CD4-positive, alpha-beta T cell (primary cell): ENCODE results near the gene HMGN1. TPM values are rescaled to one million over a fixed set of nuclear protein-coding genes. Genes with fewer than 3 reads are reported as not detected.

ENCODE experiments used
- ATAC-seq: fragments of 200-7000 bp; cut with Tn5 transposase; one replicate; pipeline ENCODE4 v1.10.0; 2022; ENCODE audit warnings: mild to moderate bottlenecking; ENCODE audit not compliant: poor library complexity
- CTCF ChIA-PET: fragments of 350-600 bp; sonication (Branson Sonifier 250); formaldehyde crosslinking; loops from one replicate; lab custom pipeline; 2021; ENCODE audit warnings: antibody characterized with exemption, inconsistent platforms; lab: Charles Lee
- POLR2A ChIA-PET: fragments of 350-600 bp; sonication (Branson Sonifier 250); formaldehyde crosslinking; loops from one replicate; lab custom pipeline; 2021; ENCODE audit warnings: antibody characterized with exemption, inconsistent platforms; lab: Charles Lee
- DNase-seq, 14 experiments: peaks; one replicate each; pipeline ENCODE4 v3.0.0-alpha.2; 2013 to 2020; ENCODE audit warnings: mixed read lengths in 2 of 14
- H3K27ac ChIP-seq, 2 donors: one replicate each; pipeline versions ENCODE4 v1.5.1 to v1.7.0; 2013; ENCODE audit warnings: low read length in 2 of 2, low read depth in 1 of 2, mild to moderate bottlenecking in 1 of 2
- H3K27me3 ChIP-seq, 2 experiments: 1 replicate in 1 of 2; 2 replicates in 1 of 2; pipeline versions ENCODE4 v1.6.1 to v1.7.0; 2013; ENCODE audit warnings: low read length in 2 of 2, control low read depth in 1 of 2, mild to moderate bottlenecking in 1 of 2, moderate library complexity in 1 of 2; ENCODE audit not compliant: insufficient read depth in 2 of 2, control insufficient read depth in 1 of 2
- H3K36me3 ChIP-seq: one replicate; pipeline ENCODE4 v1.6.1; 2013; ENCODE audit warnings: low read length, control low read depth; ENCODE audit not compliant: insufficient read depth
- H3K4me1 ChIP-seq: one replicate; pipeline ENCODE4 v1.6.1; 2013; ENCODE audit warnings: low read length, control low read depth; ENCODE audit not compliant: insufficient read depth
- H3K4me3 ChIP-seq: one replicate; pipeline ENCODE4 v1.5.1; 2013; ENCODE audit warnings: mild to moderate bottlenecking, low read length, moderate library complexity
- H3K9me3 ChIP-seq, 2 experiments: 1 replicate in 1 of 2; 2 replicates in 1 of 2; pipeline versions ENCODE4 v1.6.1 to v1.7.0; 2013; ENCODE audit warnings: low read length in 2 of 2, mild to moderate bottlenecking in 2 of 2, control low read depth in 1 of 2, moderate library complexity in 1 of 2; ENCODE audit not compliant: control insufficient read depth in 1 of 2, insufficient read depth in 1 of 2
- H3K27ac Mint-ChIP-seq: one replicate; pipeline ENCODE4 v1.8.0; 2020; ENCODE audit warnings: mixed read lengths
- H3K27me3 Mint-ChIP-seq: one replicate; pipeline ENCODE4 v1.8.0; 2021; ENCODE audit warnings: mixed read lengths
- H3K36me3 Mint-ChIP-seq: one replicate; pipeline ENCODE4 v1.8.0; 2021; ENCODE audit warnings: low read depth, mixed read lengths
- H3K4me1 Mint-ChIP-seq: one replicate; pipeline ENCODE4 v1.8.0; 2021; ENCODE audit warnings: low read depth, mixed read lengths
- H3K4me3 Mint-ChIP-seq: one replicate; pipeline ENCODE4 v1.8.0; 2020; ENCODE audit warnings: mild to moderate bottlenecking, mixed read lengths
- H3K9me3 Mint-ChIP-seq: one replicate; pipeline ENCODE4 v1.8.0; 2020; ENCODE audit warnings: mixed read lengths
- intact Hi-C, 2 experiments: fragments of 100-400 bp; cut with DNase I in 1 of 2; cut with micrococcal nuclease in 1 of 2; formaldehyde crosslinking; loops; one replicate each; pipeline versions ENCODE4 v1.15.1 to v1.9.0; 2023 to 2025; cut with DNase I, micrococcal nuclease
- total RNA-seq, 174 experiments: library from RNA in 2 of 174; stranded (reverse) in 2 of 174; gene quantifications; one replicate each; pipeline ENCODE4 v1.2.3 and lab custom pipeline; 2021 to 2026
- TF ChIP-seq, protein P1 (sequence below): fragments of 200-600 bp; IDR thresholded peaks from one replicate; pipeline ENCODE4 v1.8.0; 2022; ENCODE audit warnings: antibody characterized with exemption, mild to moderate bottlenecking

Gene HMGN1
- total RNA-seq, 2 experiments from 2014 or later, result 256 to 262 TPM

DNA sequence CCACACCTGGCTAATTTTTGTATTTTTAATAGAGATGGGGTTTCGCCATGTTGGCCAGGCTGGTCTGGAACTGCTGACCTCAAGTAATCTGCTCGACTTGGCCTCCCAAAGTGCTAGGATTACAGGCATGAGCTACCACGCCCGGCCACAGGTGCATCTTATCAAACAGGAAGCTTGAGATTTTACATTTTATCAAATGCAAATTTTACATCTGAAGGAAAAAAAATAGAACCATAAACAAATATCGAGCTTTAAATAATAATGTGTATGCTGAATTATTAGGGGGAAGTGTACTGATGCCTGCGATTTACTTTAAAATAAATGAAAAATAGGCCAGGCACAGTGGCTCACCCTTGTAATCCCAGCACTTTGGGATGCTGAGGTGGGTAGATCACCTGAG, 18.9 kb downstream of the HMGN1 start:
- no peaks in the 10 kb centered on the region for H3K9me3 ChIP-seq
- no peak overlapping the region for H3K27ac Mint-ChIP-seq
- ChIA-PET CTCF (no interaction called here), POLR2A (interaction anchor here (1.6 kb wide), 1 partner anchor 18 kb away, joined by 3 read pairs; no protein-coding TSS in a partner anchor)
- no peaks in the 10 kb centered on the region for H3K4me1 ChIP-seq
- no peak overlapping the region for H3K4me3 Mint-ChIP-seq
- TF ChIP-seq, protein P1, sequence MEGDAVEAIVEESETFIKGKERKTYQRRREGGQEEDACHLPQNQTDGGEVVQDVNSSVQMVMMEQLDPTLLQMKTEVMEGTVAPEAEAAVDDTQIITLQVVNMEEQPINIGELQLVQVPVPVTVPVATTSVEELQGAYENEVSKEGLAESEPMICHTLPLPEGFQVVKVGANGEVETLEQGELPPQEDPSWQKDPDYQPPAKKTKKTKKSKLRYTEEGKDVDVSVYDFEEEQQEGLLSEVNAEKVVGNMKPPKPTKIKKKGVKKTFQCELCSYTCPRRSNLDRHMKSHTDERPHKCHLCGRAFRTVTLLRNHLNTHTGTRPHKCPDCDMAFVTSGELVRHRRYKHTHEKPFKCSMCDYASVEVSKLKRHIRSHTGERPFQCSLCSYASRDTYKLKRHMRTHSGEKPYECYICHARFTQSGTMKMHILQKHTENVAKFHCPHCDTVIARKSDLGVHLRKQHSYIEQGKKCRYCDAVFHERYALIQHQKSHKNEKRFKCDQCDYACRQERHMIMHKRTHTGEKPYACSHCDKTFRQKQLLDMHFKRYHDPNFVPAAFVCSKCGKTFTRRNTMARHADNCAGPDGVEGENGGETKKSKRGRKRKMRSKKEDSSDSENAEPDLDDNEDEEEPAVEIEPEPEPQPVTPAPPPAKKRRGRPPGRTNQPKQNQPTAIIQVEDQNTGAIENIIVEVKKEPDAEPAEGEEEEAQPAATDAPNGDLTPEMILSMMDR, result no peak
- intact Hi-C loops, result no loop called here
- H3K36me3 Mint-ChIP-seq, result no peaks in the 10 kb centered on the region
- H3K4me1 Mint-ChIP-seq, result no peaks in the 10 kb centered on the region
- H3K36me3 ChIP-seq, result no peaks in the 10 kb centered on the region
- no peaks in the 10 kb centered on the region for H3K27me3 ChIP-seq
- ATAC-seq, result no peak
- no peak for DNase-seq
- H3K9me3 Mint-ChIP-seq, result no peaks in the 10 kb centered on the region
- H3K27ac ChIP-seq, result no peak overlapping the region
- no peaks in the 10 kb centered on the region for H3K27me3 Mint-ChIP-seq
- H3K4me3 ChIP-seq, result no peak overlapping the region

DNA sequence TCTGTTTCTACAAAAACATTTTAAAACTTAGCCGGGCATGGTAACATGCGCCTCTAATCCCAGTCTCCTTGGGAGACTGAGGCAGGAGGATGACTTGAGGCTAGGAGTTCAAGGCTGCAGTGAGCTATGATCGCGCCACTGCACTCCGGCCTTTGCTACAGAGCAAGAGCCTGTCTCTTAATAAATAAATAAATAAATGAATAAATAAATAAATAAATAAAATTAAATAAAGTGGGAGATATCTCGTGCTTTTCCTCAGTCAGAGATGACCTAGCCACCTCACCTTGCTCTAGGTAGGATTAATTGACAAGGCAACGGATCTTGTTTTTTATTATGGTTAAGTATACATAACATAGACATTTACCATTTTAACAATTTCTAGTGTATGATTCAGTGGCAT, 21.2 kb downstream of the HMGN1 start:
- no peaks in the 10 kb centered on the region for H3K36me3 Mint-ChIP-seq
- H3K27me3 Mint-ChIP-seq, result no peaks in the 10 kb centered on the region
- no peak overlapping the region for H3K4me3 ChIP-seq
- no peaks in the 10 kb centered on the region for H3K36me3 ChIP-seq
- ATAC-seq (no peak), DNase-seq (no peak)
- POLR2A ChIA-PET, result interaction anchor here (2.1 kb wide), 1 partner anchor 21 kb away, joined by 7 read pairs; the partner anchor contains the start of gene HMGN1
- CTCF ChIA-PET, result no interaction called here
- H3K9me3 ChIP-seq, result no peaks in the 10 kb centered on the region
- no peaks in the 10 kb centered on the region for H3K4me1 ChIP-seq
- intact Hi-C loops, result no loop called here
- no peaks in the 10 kb centered on the region for H3K9me3 Mint-ChIP-seq
- no peaks in the 10 kb centered on the region for H3K27me3 ChIP-seq
- H3K4me1 Mint-ChIP-seq, result no peaks in the 10 kb centered on the region
- TF ChIP-seq, protein P1, result no peak
- no peak overlapping the region for H3K27ac Mint-ChIP-seq
- H3K27ac ChIP-seq, result no peak overlapping the region
- no peak overlapping the region for H3K4me3 Mint-ChIP-seq

DNA sequence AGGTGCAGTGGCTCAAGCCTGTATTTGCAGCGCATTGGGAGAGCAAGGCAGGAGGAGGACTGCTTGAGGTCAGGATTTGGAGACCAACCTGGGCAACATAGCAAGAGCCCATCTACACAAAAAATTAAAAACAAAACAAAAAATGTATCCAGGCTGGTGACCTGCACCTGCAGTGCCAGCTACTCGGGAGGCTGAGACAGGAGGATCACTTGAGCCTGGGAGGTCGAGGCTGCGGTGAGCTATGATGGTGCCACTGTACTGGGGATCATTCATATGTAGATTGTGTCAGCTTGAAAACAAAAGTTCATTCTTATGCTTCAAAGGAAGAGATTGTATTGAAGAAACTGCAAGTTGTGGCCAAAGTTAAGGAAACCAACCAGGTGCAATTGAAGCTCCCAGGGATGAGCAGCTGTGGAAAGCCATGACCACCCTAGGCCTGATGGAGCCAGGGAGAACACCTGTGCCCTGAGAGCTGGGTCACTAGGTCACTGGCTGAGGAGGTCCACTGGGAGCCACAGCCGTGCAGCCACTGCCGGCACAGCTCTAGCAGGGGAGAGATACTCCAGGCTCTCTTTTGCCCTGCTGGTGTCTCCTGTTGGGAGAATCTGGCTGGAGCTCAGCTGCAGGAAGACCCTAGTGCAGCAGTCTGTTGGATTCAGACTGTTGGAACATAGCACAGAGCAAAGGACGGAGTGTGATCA, 22.1 kb downstream of the HMGN1 start:
- TF ChIP-seq, protein P1, result no peak
- Histone ChIP-seq H3K4me1 (no peaks in the 10 kb centered on the region), H3K27ac (no peak overlapping the region), H3K9me3 (no peaks in the 10 kb centered on the region), H3K4me3 (no peak overlapping the region), H3K27me3 (no peaks in the 10 kb centered on the region), H3K36me3 (no peaks in the 10 kb centered on the region)
- no peaks in the 10 kb centered on the region for H3K27me3 Mint-ChIP-seq
- CTCF ChIA-PET, result no interaction called here
- POLR2A ChIA-PET, result interaction anchor here (0.6 to 2.1 kb wide), 4 partner anchors 15 to 30 kb away, joined by 3 to 7 read pairs (median 4); partner anchors contain the start of gene HMGN1
- H3K27ac Mint-ChIP-seq, result no peak overlapping the region
- ATAC-seq (no peak), DNase-seq (no peak)
- no peak overlapping the region for H3K4me3 Mint-ChIP-seq
- no peaks in the 10 kb centered on the region for H3K9me3 Mint-ChIP-seq
- no peaks in the 10 kb centered on the region for H3K36me3 Mint-ChIP-seq
- H3K4me1 Mint-ChIP-seq, result no peaks in the 10 kb centered on the region
- intact Hi-C loops, result no loop called here
